Measurements from ENCODE around the gene FBLL1.
"Not testable (repeated sequence)": the region's sequence is repeated elsewhere in the genome, so short reads cannot be mapped to it uniquely, and the experiment has no call there.

Gene FBLL1

DNA sequence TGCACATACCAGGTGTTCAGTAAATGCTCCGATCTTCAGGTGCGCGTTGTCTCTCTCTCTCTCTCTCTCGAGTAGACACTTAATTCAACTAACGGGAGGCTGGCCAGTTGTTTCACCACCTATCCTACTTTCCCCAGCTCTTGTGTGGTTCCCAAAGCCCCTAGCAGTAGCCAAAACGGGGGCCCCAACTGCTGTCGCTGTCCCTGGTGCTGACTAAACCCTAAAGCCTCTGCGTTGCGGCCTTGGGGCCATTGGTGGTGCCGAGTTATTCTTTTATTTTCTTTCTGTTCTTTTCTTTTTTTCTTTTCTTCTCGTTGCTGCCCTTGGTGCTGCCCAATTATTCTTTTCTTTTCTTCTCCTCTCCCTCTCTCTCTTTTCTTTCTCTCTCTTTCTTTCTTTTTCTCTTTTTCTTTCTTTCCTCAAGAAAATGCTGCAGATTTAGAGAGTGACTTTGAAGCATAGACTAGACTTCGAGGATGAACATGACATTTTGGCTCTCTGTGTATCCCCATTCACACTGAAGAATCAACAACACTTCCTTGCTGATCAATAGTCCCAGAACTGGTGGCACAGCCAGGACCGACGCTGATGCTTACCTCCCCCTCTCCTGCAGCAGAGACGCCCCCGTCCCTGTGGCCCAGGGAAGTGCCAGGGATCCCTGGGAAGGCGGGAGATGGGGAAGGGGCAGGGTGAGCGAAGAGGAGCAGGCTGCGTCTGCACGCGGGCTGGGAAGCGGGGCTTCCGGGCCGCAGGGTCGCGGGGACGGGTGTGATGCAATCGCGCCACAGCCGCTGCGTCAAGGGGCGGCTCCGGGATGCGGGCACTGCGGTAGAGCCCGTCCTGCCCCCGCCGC is at the start of gene FBLL1:
TSS of gene FBLL1 (plus strand) at position 785 of the 853 bp plus-strand sequence. CDS start 200 bp downstream, outside the sequence.
- DNase-seq (ENCODE audit: low read depth in 2 of 3, low spot score in 1 of 3): peak in 1 of 3 donors; percentile 5

DNA sequence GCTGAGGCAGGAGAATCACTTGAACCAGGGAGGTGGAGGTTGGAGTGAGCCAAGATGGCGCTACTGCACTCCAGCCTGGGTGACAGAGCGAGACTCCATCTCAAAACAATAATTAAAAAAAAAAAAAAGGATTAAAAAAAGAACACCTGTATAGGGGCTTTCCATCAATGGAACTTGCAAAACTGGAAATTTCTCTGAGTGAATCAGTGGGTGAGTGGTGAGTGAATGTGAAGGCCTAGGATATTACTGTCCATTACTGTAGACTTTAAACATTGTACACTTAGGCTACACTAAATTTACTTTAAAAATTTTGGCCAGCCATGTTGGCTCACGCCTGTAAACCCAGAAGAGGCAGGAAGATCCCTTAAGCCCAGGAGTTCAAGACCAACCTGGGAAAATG is 48.5 kb upstream of the FBLL1 start:
- no peak for DNase-seq (ENCODE audit: low read depth in 2 of 3, low spot score in 1 of 3)

DNA sequence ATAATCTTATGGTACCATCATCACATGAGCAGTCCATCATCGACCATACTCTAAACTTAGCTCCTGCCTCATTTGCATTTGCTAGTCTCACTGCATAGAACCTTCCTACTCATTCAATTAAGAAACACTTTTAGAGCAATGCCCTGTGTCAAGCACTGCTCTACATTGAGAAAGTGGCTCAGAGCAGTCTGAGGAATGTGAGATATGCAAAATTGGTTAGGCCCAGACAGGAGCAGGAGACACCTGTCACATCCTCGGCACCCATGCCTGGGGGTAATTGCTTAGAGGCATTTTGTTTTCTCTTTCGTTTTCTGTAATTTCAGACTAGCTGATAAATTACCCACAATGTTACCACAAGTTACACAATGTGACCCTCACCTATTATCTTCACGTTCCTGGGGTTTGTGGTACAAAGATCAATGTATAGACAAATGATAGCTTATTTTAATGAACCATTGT is 47.7 kb upstream of the FBLL1 start:
- DNase-seq (ENCODE audit: low read depth in 2 of 3, low spot score in 1 of 3): no peak

DNA sequence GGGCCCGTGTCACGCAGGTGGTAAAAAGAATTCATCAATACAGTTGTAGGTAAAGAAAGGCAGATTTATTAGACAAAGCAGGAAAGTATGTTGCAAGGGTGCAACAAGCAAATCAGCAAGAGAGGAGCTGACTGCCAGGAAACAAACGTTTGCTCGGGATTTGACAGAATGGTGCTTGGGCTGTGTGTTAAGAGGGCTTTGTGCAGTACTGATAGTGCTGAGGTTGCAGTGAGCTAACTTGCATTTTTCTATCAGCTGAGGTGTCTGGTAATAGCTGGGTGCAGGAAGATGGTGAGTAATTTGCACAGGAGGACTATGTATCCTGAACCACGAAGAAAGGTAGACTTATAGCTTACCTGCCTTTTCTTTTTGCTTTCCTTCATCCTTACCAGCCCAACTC is 46.7 kb upstream of the FBLL1 start:
- DNase-seq (ENCODE audit: low read depth in 2 of 3, low spot score in 1 of 3): no peak

DNA sequence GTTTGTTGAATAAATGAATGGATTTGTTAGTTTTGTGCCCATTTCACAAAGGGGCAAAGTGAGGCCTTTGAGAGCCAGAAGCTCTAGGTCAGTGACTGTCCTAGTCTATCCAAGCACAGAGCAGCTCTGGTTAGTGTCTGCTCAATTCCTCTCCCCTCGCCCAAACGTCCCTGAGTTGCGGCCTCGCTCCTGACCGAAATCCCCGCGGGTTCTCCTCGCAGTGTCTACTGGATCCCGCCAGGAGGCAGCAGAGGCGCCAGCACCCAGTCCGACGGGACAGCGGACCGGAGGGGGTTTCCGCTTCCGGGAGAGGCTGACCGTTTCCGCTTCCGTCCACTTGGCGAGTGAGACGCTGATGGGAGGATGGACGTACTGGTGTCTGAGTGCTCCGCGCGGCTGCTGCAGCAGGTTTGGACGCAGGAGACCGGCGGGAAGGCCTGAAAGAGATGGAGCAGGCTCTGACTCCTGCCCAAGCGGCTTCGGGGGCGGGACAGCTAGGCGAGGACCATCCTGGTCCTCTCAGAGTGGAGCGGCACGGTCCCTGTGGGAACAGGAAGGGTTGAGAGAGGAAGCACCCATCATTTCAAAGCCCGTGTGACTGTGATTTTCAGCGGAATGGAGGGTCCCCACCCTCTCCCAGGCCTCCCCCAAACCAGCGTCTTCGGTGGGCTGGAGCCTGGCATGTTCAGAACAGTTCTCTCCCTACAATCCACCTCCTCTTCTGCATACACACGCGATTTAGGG is 42.8 kb upstream of the FBLL1 start, which contains the start of gene RARS1:
TSS of gene RARS1 (plus strand) at position 336 of the 744 bp plus-strand sequence. CDS start at position 364, 28 bp downstream.
- DNase-seq (ENCODE audit: low read depth in 2 of 3, low spot score in 1 of 3): peak; percentile 84 to 91 (median 84)

DNA sequence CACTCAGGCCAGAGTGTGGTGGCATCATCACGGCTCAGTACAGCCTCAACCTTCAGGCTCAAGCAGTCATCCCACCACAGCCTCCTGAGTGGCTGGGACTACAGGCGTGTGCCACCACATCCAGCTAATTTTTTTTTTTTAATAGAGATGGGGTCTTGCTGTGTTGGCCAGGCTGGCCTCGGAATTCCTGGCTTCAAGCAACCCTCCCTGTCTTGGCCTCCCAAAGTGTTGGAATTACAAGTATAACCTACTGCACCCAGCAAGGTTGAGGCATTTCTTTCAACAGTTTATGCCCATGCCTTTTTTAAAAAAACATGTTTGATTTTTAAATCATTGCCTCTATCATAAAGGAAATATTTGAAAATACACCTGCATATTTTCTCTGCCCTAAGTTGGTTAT is 40.0 kb upstream of the FBLL1 start:
- no peak for DNase-seq (ENCODE audit: low read depth in 2 of 3, low spot score in 1 of 3)

DNA sequence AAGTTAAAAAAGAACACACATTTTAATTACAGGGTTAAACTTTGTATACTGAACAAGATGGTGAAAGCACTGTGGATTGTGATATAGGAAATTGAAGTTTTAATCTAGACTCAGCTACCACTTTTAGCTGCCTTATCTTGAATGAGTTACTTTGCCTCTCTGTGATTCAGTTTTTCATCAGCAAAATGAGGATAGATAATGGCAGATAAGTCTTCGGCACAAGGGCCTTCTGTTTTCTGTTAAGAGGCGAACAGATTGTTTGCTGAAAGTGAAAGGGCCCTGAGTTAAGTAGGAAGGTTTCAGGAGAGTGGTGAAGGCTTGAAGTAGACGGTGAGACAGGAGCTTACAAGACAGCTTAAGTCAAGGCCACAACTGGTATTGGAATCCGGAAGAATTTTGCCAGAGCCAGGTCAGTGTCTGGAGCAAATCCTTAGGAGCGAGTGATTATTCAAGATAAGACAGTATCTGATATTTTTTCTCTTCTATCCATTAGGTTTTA is 35.0 kb upstream of the FBLL1 start:
- no peak for DNase-seq (ENCODE audit: low read depth in 2 of 3, low spot score in 1 of 3)

DNA sequence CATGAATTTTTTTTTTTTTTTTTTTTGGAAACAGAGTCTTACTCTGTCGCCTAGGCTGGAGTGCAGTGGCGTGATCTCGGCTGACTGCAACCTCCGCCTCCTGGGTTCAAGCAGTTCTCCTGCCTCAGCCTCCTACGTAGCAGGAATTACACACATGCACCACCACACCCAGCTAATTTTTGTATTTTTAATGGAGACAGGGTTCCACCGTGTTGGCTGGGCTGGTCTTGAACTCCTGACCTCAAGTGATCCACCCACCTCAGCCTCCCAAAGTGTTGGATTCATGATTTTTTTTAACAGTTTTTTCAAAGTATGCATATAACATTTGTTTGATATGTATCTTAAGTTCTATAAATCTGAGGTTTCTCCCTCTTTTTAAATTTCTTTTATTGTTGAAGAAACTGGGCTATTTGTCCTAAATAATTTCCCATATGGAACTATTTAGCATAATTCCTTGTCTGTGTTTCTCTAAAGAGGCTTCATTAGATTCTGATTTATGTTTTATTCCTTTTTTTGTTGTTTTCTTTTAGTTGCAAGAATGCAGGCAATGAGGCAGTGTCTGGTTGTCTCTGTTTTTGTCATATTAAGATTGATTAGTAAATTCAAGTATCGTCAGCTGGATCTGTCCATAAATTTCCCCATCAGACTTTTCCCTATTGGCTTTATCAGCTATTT is 26.4 kb upstream of the FBLL1 start:
- DNase-seq (ENCODE audit: low read depth in 2 of 3, low spot score in 1 of 3): no peak

DNA sequence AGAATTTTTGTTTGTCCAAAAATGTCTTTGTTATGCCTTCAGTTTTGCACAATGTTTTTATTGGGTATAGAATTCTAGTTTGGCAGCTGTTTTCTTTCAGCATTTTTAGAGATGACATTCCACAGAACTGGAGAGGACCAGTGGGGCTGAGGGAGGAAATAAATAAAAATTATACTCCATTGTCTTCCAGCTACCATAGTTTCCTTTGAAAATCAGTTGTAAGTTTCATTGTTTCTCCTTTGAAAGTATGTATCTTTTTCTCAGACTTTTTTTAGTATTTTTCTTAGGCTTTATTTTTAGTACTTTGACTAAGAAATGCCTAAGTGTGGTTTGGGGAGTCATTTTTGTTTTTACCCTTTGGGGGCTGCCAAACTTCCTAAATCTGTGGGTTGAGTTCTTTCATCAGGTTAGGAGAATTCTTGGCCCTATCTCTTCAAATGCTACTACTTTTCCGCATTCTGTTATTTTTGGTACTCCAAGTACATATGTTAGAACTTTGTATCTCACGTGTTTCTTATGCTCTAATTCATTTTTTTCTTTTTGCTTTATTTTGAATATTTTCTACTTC is 15.2 kb upstream of the FBLL1 start:
- DNase-seq (ENCODE audit: low read depth in 2 of 3, low spot score in 1 of 3): no peak

DNA sequence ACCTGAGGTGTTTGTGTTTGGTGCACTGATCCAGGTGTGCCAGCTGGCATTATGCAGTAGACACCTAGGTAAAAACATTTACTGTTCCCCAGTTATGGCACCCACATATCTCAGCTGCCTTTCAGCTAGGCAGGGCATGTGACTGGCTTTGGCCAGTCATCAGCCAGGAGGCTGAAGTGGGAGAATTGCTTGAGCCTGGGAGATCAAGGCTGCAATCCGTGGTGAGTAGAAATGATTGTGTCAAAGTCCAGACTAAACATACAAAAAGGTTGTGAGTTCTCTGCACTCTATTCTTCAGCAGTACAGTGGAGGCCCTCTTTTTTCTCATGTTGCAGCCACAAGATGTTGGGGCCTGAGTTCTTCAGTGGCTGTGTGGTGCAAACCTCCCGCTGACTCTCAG is 3.2 kb upstream of the FBLL1 start:
- DNase-seq (ENCODE audit: low read depth in 2 of 3, low spot score in 1 of 3): no peak

DNA sequence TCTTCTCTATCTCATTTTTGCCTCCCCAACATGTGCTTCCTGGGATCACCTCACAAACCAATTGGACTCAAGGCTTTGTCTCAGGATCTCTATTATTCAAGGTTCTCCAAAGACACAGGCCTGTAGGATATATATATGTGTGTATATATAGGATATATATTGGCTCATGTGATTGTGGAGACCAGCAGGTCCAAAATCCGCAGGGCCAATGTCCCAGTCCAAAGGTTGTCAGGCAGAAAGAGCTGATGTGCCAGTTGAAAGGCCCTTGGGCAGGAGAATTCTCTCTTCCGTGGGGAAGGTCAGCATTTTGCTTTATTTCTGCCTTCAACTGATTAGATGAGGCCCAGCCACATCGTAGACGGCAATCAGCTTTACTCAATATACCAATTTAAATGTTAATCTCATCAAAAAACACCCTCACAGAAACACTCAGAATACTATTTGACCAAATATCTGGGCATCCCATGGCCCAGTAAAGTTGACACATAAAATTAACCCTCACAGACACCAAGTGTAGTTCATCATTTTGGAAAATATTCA is 1.3 kb upstream of the FBLL1 start:
- DNase-seq (ENCODE audit: low read depth in 2 of 3, low spot score in 1 of 3): no peak

DNA sequence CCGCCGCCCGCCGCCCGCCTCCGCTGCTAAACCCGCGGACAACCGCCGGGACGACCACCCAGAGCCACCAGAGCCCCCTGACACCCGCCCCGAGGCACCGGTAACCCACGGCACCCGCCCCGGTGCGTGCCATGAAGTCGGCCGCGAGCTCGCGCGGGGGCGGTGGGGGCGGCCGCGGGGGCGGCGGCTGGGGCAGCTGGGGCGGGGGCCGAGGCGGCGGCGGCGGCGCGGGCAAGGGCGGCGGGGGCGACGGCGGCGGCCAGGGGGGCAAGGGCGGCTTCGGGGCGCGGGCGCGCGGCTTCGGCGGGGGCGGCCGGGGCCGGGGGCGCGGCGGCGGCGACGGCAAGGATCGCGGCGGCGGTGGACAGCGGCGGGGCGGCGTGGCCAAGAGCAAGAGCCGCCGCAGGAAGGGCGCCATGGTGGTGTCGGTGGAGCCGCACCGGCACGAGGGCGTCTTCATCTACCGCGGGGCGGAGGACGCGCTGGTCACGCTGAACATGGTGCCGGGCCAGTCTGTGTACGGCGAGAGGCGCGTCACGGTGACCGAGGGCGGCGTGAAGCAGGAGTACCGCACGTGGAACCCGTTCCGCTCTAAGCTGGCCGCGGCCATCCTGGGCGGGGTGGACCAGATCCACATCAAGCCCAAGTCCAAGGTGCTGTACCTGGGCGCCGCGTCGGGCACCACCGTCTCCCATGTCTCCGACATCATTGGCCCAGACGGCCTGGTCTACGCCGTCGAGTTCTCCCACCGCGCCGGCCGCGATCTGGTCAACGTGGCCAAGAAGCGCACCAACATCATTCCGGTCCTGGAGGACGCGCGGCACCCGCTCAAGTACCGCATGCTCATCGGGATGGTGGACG is 499 bp downstream of the FBLL1 start:
- no peak for DNase-seq (ENCODE audit: low read depth in 2 of 3, low spot score in 1 of 3)

DNA sequence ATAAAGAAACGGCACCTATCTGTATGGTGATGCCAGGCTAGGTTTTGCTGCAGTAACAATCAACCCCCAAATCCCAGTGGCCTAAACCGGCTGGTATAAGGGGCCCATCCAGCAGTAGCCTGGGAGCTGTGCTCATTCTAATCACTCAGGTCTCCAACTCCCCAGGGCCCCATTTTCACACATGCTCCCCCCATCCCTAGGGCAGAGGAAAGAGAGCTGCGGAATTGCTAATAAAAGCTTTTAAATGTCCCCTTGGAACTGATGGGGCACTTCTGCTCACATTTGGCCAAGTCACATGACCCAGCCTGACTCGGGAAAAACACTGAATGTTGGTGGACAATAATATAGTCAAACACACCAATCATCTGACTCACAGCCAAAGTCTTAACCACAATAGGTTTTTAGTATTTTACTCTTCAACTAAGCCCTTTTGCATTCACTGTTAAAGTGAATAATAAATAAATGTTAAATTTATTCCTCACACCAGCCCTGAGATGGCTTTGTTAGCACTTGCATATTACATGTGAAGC is 1.6 kb downstream of the FBLL1 start:
- DNase-seq (ENCODE audit: low read depth in 2 of 3, low spot score in 1 of 3): no peak

DNA sequence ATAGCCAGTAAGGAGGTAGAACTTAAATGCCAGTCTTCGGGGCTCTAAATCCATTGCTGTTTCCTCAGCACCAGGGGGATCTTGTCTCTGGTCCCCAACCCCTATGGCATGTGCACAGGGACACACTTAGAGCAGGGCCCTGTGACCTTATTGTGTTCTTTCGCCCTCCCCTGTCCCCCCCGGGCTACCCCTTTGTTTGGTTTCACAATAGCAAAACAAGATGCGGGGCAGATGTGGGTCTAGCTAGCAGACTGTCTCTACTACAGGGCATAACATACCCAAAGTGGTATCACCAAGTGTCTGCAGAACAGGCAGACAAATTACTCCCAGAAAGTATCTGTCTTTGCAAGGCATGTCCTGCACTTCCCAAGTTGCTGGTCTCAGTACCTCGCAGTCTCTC is 2.1 kb downstream of the FBLL1 start:
- no peak for DNase-seq (ENCODE audit: low read depth in 2 of 3, low spot score in 1 of 3)

DNA sequence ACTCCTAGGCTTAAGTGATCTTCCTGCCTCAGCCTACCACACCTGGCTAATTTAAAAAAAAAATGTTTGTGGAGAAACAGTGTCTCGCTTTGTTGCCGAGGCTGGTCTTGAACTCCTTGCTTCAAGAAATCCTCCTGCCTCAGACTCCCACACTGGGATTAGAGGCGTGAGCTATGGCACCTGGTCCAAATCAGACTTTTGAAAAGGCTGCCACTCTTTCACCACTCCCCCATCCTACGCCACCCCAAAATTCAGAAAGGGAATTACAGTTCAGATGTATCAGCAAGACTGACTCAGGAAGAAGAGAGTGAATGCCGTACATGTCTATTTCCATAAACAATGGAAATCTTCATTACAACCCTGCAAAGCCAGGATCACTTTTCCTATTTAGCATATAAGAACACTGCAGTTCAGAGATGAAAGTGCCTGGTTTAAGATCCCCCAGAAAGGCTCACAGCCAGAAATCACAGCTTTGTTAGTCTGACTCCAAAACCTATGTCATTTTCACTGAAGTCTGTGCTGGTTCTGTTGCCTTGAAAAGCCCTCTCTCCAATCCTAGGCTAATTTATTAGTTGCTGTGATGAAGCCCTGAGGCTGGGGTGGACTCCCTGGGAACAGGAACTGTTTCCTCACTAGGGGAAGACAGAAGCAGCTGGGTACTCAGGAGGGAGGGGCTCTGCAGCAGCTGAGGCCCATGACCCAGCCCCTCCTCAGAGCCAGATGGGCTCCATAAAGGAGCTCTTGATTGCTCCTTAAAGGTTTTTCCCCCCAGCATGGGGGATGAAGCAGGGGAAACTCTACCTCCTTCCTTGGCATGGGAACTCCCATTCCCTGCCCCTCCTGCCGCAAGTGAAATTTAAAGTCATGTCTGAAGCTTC is 3.1 kb downstream of the FBLL1 start:
- no peak for DNase-seq (ENCODE audit: low read depth in 2 of 3, low spot score in 1 of 3)

DNA sequence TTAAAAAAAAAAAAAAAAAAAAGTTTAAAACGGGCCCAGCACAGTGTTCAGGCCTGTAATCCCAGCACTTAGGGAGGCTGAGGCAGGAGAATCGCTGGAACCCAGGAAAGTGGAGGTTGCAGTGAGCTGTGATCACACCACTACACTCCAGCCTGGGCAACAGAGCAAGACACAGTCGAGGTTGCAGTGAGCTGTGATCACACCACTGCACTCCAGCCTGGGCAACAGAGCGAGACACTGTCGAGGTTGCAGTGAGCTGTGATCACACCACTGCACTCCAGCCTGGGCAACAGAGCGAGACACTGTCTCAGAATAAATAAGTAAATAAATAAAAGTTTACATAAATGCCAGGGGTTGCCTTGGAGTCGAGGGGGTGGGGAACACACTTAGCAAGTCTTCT is 5.2 kb downstream of the FBLL1 start:
- not testable (repeated sequence) for DNase-seq (ENCODE audit: low read depth in 2 of 3, low spot score in 1 of 3)

DNA sequence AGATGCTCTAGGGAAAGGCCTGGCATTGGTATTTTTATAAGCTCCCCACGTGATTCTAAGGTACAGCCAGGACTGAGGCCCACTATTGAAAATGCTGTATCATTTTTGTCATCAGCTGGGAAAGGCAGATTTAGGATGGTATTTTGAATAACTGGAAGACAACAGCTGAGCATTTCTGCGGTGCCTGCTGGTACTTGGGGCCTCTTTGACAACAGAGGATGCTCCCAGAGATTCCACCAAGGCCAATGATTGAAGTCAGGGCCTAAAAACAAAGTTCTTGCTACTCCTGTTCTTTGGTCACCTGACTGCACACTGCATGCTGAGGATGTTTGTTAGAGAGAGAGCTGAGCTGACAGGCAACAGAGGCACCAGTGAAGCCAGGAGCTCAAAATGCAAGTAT is 8.1 kb downstream of the FBLL1 start:
- DNase-seq (ENCODE audit: low read depth in 2 of 3, low spot score in 1 of 3): no peak

DNA sequence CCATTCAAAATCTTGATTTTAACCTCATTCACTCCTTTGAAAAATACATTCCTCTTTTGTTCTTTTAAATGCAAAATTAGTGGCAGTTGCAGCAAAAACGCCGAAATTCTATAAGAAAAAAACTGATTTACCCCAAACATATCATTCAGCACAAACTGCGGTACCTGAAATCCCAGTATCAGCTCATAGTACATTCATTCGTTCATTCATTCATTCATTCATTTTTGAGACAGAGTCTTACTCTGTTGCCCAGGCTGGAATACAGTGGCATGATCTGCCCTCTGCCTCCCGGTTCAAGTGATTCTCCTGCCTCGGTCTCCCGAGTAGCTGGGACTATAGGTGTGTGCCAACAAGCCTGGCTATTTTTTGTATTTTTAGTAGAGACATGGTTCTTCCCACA is 20.4 kb downstream of the FBLL1 start:
- DNase-seq (ENCODE audit: low read depth in 2 of 3, low spot score in 1 of 3): no peak

DNA sequence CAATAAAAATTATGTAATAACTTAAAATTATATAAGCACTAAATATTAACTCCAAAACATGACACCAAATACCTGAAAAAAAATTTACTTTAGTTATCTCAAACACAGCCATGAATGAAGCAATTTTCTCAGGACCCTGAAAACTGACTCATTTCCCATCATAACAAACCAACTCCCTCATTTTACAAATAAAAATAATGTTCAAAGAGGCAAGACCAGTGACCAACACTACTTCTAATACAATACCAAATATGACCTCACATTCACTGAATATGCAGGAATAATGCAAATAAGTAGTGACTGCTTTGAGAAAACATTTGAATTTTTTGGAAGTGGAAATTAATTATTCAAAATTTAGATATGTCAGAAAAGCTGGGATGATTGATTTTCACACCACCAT is 21.6 kb downstream of the FBLL1 start:
- DNase-seq (ENCODE audit: low read depth in 2 of 3, low spot score in 1 of 3): no peak
